Measurements from ENCODE around the gene SHTN1. TPM values are rescaled to one million over a fixed set of nuclear protein-coding genes. Genes with fewer than 3 reads are reported as not detected.

SHTN1 gene
- total and polyA plus RNA-seq, 2 donors from 2014 or later = 14.0 to 44.2 TPM

GRCh38 chr10:116850058-116850611 lies 154.9 kb downstream of the SHTN1 start:
- TF ChIP-seq CTCF (IDR thresholded peaks at IDR 0.05; ENCODE audit: borderline replicate concordance, extremely low read depth, insufficient read depth) = no peak
- H3K4me1 ChIP-seq (ENCODE audit: control insufficient read depth in 2 of 3, insufficient read depth in 2 of 3, low read depth in 1 of 3, low read length in 3 of 3) = peaks cover 0 to 5% (median 0%) of the 10 kb centered on the region in 3 donors
- H3K4me3 ChIP-seq (ENCODE audit: low read length in 3 of 3) = peak overlapping the region; percentile 59 to 91 (median 87)
- FAIRE-seq (no peak), DNase-seq (peak in 1 of 5 donors; percentile 7)
- H3K9me3 ChIP-seq (ENCODE audit: control insufficient read depth in 2 of 3, insufficient read depth in 1 of 3, low read length in 3 of 3) = no peaks in the 10 kb centered on the region
- peak overlapping the region in 1 of 2 donors; percentile 54 for H3K27ac ChIP-seq (ENCODE audit: low read depth in 2 of 2, low read length in 2 of 2)
- intact Hi-C loops (cut with DNase I) = no loop called here
- no peaks in the 10 kb centered on the region for H3K36me3 ChIP-seq (ENCODE audit: control insufficient read depth in 2 of 3, insufficient read depth in 3 of 3, low read length in 3 of 3)
- peak overlapping the region; percentile 34 to 82 (median 77) for H3K9ac ChIP-seq (ENCODE audit: low read length in 3 of 3)
- no peaks in the 10 kb centered on the region for H3K27me3 ChIP-seq (ENCODE audit: control insufficient read depth, insufficient read depth, low read length)

GRCh38 chr10:116849248-116850057 lies 155.5 kb downstream of the SHTN1 start, which contains the start of gene ENO4:
Gene ENO4 (plus strand): TSS chr10:116849499. CDS start chr10:116849567, 68 bp downstream.
- FAIRE-seq (no peak), DNase-seq (peak; percentile 93 to 97 (median 94))
- Histone ChIP-seq H3K9me3 (ENCODE audit: control insufficient read depth in 2 of 3, insufficient read depth in 1 of 3, low read length in 3 of 3) (no peaks in the 10 kb centered on the region), H3K36me3 (ENCODE audit: control insufficient read depth in 2 of 3, insufficient read depth in 3 of 3, low read length in 3 of 3) (no peaks in the 10 kb centered on the region), H3K4me1 (ENCODE audit: control insufficient read depth in 2 of 3, insufficient read depth in 2 of 3, low read depth in 1 of 3, low read length in 3 of 3) (peaks cover 0 to 5% (median 0%) of the 10 kb centered on the region in 3 donors), H3K27ac (ENCODE audit: low read depth in 2 of 2, low read length in 2 of 2) (peak within 1 kb of the TSS in 1 of 2 donors; percentile 65), H3K27me3 (ENCODE audit: control insufficient read depth, insufficient read depth, low read length) (no peaks in the 10 kb centered on the region), H3K4me3 (ENCODE audit: low read length in 3 of 3) (peak within 1 kb of the TSS; percentile 70 to 91 (median 87)), H3K9ac (ENCODE audit: low read length in 3 of 3) (peak within 1 kb of the TSS; percentile 44 to 85 (median 82))
- TF ChIP-seq CTCF (IDR thresholded peaks at IDR 0.05; ENCODE audit: borderline replicate concordance, extremely low read depth, insufficient read depth) = no peak
- intact Hi-C loops (cut with DNase I) = no loop called here

GRCh38 chr10:116848944-116849247 lies 156.1 kb downstream of the SHTN1 start:
- no peaks in the 10 kb centered on the region for H3K36me3 ChIP-seq (ENCODE audit: control insufficient read depth in 2 of 3, insufficient read depth in 3 of 3, low read length in 3 of 3)
- H3K9me3 ChIP-seq (ENCODE audit: control insufficient read depth in 2 of 3, insufficient read depth in 1 of 3, low read length in 3 of 3) = no peaks in the 10 kb centered on the region
- peaks cover 0 to 5% (median 0%) of the 10 kb centered on the region in 3 donors for H3K4me1 ChIP-seq (ENCODE audit: control insufficient read depth in 2 of 3, insufficient read depth in 2 of 3, low read depth in 1 of 3, low read length in 3 of 3)
- H3K9ac ChIP-seq (ENCODE audit: low read length in 3 of 3) = peak overlapping the region; percentile 30 to 85 (median 82)
- DNase-seq = no peak
- no peaks in the 10 kb centered on the region for H3K27me3 ChIP-seq (ENCODE audit: control insufficient read depth, insufficient read depth, low read length)
- intact Hi-C loops (cut with DNase I) = no loop called here
- TF ChIP-seq CTCF (IDR thresholded peaks at IDR 0.05; ENCODE audit: borderline replicate concordance, extremely low read depth, insufficient read depth) = no peak
- peak overlapping the region in 1 of 2 donors; percentile 65 for H3K27ac ChIP-seq (ENCODE audit: low read depth in 2 of 2, low read length in 2 of 2)
- FAIRE-seq = no peak
- peak overlapping the region; percentile 70 to 91 (median 87) for H3K4me3 ChIP-seq (ENCODE audit: low read length in 3 of 3)
